ENCODE results near the gene KLHL26.

- TF ChIP-seq, protein P1, sequence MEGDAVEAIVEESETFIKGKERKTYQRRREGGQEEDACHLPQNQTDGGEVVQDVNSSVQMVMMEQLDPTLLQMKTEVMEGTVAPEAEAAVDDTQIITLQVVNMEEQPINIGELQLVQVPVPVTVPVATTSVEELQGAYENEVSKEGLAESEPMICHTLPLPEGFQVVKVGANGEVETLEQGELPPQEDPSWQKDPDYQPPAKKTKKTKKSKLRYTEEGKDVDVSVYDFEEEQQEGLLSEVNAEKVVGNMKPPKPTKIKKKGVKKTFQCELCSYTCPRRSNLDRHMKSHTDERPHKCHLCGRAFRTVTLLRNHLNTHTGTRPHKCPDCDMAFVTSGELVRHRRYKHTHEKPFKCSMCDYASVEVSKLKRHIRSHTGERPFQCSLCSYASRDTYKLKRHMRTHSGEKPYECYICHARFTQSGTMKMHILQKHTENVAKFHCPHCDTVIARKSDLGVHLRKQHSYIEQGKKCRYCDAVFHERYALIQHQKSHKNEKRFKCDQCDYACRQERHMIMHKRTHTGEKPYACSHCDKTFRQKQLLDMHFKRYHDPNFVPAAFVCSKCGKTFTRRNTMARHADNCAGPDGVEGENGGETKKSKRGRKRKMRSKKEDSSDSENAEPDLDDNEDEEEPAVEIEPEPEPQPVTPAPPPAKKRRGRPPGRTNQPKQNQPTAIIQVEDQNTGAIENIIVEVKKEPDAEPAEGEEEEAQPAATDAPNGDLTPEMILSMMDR (conservative IDR thresholded peaks at IDR 0.05; ENCODE audit: low read depth, low read length): no peak
- TF ChIP-seq MAFK (IDR thresholded peaks at IDR 0.05; ENCODE audit: low read depth, low read length) (no peak), SMC3 (IDR thresholded peaks at IDR 0.05; ENCODE audit: low read depth, low read length) (no peak), RCOR1 (IDR thresholded peaks at IDR 0.05; ENCODE audit: insufficient replicate concordance, low read length) (no peak), MAZ (IDR thresholded peaks at IDR 0.05; ENCODE audit: borderline replicate concordance, low read depth, low read length) (no peak), FOS (IDR thresholded peaks at IDR 0.05; ENCODE audit: low read depth, low read length) (no peak), POLR2A (IDR thresholded peaks at IDR 0.05; ENCODE audit: low read depth, low read length) (no peak), RAD21 (IDR thresholded peaks at IDR 0.05; ENCODE audit: low read length) (no peak), MXI1 (IDR thresholded peaks at IDR 0.05; ENCODE audit: borderline replicate concordance, low read depth, low read length) (no peak), CEBPB (IDR thresholded peaks at IDR 0.05; ENCODE audit: low read depth, low read length) (no peak), NFE2L2 (IDR thresholded peaks at IDR 0.05; ENCODE audit: low read depth, low read length) (no peak), USF2 (IDR thresholded peaks at IDR 0.05; ENCODE audit: low read depth, low read length) (no peak)
Measured at GRCh38 chr19:18646535-18647370, 9.9 kb downstream of the KLHL26 start.

All from IMR-90 (cell line).